ENCODE measurements around the gene AADAC. TPM values are rescaled to one million over a fixed set of nuclear protein-coding genes. Genes with fewer than 3 reads are reported as not detected.
"Not testable (repeated sequence)": the region's sequence is repeated elsewhere in the genome, so short reads cannot be mapped to it uniquely, and the experiment has no call there.

The AADAC gene
- total RNA-seq, 2 donors from 2014 or later = not detected

DNA sequence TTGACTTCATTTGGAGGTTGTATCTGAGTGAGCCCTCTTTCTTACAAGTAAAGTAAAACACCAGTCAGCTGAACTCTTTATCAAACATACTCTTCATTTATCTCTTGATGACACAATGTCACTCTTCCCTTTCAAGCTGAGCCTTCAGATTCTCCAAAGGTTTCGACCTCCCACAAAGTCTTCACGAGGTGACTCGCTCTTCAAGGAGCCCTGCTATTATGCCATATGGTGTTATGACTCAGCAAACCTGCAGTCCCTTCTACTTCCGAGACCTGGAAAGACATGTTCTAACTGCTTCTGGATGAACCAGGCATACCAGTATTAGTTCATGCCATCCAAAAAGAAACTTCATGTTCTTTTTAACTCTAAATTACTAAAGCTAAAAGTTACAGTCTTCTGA, 23.1 kb downstream of the AADAC start:
- ATAC-seq (peak in 1 of 2 donors; percentile 13), DNase-seq (ENCODE audit: low spot score in 2 of 2) (no peak)
- no peaks in the 10 kb centered on the region for H3K9me3 Mint-ChIP-seq
- no peaks in the 10 kb centered on the region for H3K36me3 Mint-ChIP-seq
- H3K27ac Mint-ChIP-seq = no peak overlapping the region

DNA sequence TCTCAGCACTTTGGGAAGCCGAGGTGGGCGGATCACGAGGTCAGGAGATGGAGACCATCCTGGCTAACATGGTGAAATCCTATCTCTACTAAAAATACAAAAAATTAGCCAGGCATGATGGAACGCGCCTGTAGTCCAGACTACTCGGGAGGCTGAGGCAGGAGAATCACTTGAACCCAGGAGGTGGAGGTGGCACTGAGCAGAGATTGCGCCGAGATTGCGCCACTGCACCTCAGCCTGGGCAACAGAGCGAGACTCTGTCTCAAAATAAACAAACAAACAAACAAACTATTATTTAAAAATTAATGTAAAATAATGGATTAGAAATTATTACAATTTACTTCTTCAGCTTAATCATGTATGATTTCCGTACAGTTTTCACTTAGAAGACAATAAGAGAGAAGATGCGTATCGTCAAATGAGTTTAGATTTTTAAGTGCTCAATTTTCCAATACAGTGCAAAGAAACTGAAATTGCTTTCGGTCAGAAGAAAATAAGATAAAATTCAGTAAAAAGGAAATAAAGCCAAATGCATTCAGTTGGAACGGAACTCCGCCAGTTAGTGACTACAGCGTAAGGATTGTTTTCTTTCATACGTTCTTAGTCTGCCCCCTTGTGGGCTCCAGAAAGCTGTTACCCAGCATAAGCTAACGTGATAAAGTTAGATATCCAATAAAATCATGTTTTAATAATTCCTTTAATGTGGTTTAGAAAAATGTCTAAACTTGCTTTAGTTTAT, 24.8 kb downstream of the AADAC start:
- H3K27ac Mint-ChIP-seq = no peak overlapping the region
- peak in 1 of 2 donors; percentile 32 for DNase-seq (ENCODE audit: low spot score in 2 of 2)

DNA sequence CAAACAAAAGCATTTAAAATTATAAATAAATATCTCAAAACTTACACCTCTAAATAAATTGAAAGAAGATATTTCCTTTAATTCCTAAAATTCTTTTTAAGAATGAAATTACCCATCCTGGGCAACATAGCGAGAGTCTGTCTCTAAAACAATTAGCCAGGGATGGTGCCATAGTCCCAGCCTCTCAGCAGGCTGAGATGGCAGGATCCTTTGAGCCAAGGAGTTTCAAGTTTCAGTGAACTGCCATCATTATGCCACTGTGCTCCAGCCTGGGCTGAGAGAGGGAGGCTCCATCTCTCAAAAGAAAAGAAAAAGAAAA, 25.4 kb downstream of the AADAC start:
- no peaks in the 10 kb centered on the region for H3K9me3 Mint-ChIP-seq
- DNase-seq (ENCODE audit: low spot score in 2 of 2) (no peak), ATAC-seq (no peak)
- no peaks in the 10 kb centered on the region for H3K36me3 Mint-ChIP-seq
- no peak overlapping the region for H3K27ac Mint-ChIP-seq

More for the DNA sequence above, 24.8 kb downstream of the AADAC start:
- ATAC-seq = peak; percentile 56 to 76
- Mint-ChIP-seq H3K9me3 (no peaks in the 10 kb centered on the region), H3K36me3 (no peaks in the 10 kb centered on the region)

DNA sequence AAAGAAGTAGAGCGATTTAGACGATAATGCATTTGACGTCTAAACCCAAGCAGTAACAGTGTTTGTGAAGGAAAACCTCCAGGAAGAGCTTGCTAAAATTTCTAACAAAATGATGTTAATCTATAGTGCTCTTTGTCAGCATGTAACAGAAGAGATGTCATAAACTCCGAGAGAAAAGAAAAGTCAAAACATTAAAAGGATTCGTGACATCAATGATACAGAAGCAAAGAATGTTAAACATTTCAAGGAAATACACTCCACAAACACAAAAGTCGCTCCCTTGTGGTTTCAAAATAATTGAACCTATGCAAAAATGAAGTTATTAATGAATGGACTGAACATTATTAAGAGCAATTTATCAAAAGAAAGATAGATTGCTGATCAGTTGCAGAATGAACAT, 27.9 kb downstream of the AADAC start:
- H3K9me3 Mint-ChIP-seq = no peaks in the 10 kb centered on the region
- DNase-seq (ENCODE audit: low spot score in 2 of 2) (no peak), ATAC-seq (no peak)
- H3K36me3 Mint-ChIP-seq = no peaks in the 10 kb centered on the region
- no peak overlapping the region for H3K27ac Mint-ChIP-seq

DNA sequence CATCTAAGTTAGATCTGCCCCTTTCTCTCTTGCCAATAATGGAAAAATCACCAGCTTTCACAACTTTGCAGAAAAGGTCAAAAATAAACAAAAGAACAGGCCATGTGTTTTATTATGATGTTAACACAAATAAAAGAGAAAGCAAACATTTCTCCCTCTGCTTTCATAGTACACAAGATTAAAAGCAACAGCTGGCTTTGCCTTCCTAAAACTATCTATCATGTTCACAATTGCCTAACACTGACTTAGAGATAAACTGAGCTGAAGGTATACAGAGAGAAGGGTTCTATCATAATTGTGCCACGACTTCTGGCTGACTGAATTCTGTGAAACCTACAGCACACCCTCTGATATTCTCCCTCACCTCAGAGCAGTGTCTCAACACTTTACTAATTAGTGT, 29.4 kb downstream of the AADAC start:
- H3K9me3 Mint-ChIP-seq = no peaks in the 10 kb centered on the region
- DNase-seq (ENCODE audit: low spot score in 2 of 2) = no peak

DNA sequence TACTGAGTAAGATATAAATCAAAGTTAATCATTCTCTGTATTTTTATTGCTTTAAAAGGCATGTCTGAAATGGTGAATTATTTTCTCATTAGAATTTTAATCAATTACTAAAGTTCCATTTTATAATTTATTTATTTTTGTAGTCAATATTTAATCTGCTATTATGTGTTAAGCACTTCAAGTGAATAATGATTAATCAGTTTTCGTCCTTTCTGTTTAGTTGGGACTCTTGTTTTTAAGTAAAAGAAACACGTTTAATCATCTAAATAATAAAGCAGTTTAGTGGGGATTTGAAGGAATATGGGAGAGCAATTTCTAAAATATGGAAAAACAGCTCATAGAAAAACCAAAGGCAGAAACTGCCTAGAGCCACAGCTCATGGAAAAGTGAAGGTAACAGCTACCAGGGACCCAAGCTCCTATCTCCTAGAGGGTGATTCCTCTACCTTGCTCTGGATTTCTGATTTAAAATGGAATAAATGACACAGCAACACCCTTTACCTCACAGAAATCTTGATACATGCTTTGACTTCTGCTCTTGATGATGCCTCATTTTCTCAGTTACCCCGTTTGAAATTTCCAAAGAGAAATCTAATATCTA, 31.5 kb downstream of the AADAC start:
- DNase-seq (ENCODE audit: low spot score in 2 of 2) (no peak), ATAC-seq (no peak)
- H3K27ac Mint-ChIP-seq = no peak overlapping the region
- peaks cover 0 to 5% of the 10 kb centered on the region in 2 donors for H3K9me3 Mint-ChIP-seq
- H3K36me3 Mint-ChIP-seq = peaks cover under 1 to 6% of the 10 kb centered on the region in 2 donors

More for the DNA sequence above, 29.4 kb downstream of the AADAC start:
- no peak for ATAC-seq
- H3K27ac Mint-ChIP-seq = no peak overlapping the region
- no peaks in the 10 kb centered on the region for H3K36me3 Mint-ChIP-seq

DNA sequence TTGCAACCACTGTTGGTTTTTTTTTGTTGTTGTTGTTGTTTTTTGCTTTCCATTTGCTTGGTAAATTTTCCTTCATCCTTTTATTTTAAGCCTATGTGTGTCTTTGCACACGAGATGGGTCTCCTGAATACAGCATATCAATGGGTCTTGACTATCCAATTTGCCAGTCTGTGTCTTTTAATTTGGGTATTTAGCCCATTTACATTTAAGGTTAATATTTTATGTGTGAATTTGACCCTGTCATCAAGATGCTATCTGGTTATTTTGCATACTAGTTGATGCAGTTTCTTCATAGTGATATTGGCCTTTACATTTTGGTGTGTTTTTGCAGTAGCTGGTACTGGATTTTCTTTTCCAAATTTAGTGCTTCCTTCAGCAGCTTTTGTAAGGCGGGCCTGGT, 36.1 kb downstream of the AADAC start:
- not testable (repeated sequence) for DNase-seq (ENCODE audit: low spot score in 2 of 2); ATAC-seq; H3K27ac Mint-ChIP-seq
- peaks cover 7 to 17% of the 10 kb centered on the region in 2 donors for H3K9me3 Mint-ChIP-seq
- H3K36me3 Mint-ChIP-seq = peaks cover 12 to 18% of the 10 kb centered on the region in 2 donors

DNA sequence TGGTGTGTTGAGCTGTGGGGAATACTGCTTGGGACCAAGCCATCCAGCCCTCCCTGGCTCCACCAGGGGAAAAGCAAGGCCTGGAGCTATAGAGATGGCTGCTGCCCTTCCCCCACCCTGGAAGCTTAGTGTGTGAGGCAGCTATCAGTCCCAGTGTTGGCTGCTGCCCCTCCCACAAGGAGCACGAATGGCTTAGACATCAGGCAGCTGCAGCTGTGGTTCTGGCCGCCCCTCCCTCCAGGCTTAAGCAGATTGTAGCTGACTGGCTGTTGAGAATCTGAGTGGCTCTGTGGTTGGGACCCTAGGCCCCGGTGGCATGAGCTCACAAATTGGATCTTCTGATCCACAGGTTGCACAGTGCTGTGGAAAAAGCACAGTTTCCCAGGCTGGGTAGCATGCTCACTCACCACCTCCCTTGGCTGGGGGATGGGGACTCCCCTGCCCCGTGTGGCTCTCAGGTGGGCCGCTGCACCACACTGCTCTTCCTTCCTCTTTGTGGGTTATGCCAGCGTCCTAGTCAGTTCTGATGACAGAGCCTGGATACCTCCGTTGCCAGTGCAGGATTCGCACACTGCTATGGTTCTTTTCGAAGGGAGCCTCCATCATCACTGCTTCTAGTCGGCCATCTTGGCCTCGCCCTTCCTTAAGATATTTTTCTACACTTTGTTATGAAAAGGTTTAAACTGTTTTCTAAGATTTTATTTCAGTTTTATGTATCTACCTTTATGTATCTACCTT, 38.3 kb downstream of the AADAC start:
- DNase-seq (ENCODE audit: low spot score in 2 of 2) (no peak), ATAC-seq (no peak)
- no peak overlapping the region for H3K27ac Mint-ChIP-seq
- peaks cover 12 to 18% of the 10 kb centered on the region in 2 donors for H3K36me3 Mint-ChIP-seq
- H3K9me3 Mint-ChIP-seq = peaks cover 7 to 17% of the 10 kb centered on the region in 2 donors

DNA sequence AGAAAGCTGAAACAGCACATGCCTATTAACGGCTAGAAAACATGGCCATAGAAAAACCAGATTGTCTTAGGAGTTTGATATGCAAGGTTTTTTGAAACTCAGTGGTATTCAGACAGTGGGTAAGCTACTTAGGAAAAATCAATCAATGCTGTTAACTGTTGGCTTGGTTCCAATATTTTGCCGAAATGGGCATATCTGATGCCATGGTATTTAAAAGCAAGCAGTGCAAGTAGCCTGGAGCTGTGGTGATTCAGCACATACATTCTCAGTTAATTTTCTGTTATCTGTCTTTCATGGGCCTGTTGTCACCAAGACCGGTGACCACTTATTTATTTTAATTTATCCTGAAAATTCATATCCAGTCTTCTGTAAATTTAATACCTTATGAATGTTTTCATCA, 42.2 kb downstream of the AADAC start:
- H3K27ac Mint-ChIP-seq = no peak overlapping the region
- DNase-seq (ENCODE audit: low spot score in 2 of 2) (no peak), ATAC-seq (no peak)
- peaks cover 4 to 5% of the 10 kb centered on the region in 2 donors for H3K36me3 Mint-ChIP-seq
- H3K9me3 Mint-ChIP-seq = peaks cover under 1 to 5% of the 10 kb centered on the region in 2 donors

DNA sequence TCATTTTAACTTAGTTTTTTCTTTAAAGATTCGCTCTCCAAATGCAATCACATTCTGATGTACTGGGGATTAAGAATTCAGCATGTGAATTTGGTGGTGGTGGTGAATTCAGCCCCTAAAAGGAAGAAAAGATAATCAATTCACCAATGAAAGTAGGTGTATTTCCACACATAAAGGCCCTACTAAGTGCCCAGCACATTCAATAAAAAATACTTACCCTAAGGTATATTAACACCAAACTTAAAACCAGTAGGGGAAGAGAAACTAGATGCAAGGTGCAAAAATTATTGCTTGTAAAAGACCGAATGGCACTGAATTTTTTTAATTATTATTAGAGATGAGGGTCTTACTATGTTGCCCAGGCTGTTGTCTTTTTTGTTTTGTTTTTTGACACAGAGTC, 42.7 kb downstream of the AADAC start:
- Mint-ChIP-seq H3K9me3 (no peaks in the 10 kb centered on the region), H3K27ac (no peak overlapping the region), H3K36me3 (peaks cover 0 to under 1% of the 10 kb centered on the region in 2 donors)
- ATAC-seq (no peak), DNase-seq (ENCODE audit: low spot score in 2 of 2) (no peak)

DNA sequence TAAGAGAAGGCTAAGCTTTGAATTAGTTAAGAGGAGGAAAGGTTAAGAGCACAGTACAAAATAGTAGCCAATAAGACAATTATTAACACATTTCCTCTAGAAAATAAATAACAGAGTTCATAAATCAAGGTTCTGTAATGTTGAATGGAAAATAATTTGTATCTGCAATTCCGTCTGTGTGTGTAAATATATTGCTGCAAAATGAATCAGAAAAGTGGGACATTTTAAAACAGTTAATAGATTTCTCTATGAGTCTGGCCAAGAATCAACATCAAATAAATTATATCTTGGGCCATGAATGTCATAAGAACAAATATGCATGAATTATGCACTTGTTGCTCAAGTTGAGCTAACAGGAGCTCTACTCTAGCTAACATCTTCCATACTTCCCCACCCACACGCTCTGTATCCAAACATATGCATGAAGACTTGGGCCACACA, 45.3 kb downstream of the AADAC start:
- Mint-ChIP-seq H3K27ac (no peak overlapping the region), H3K9me3 (no peaks in the 10 kb centered on the region), H3K36me3 (no peaks in the 10 kb centered on the region)
- ATAC-seq (no peak), DNase-seq (ENCODE audit: low spot score in 2 of 2) (no peak)

DNA sequence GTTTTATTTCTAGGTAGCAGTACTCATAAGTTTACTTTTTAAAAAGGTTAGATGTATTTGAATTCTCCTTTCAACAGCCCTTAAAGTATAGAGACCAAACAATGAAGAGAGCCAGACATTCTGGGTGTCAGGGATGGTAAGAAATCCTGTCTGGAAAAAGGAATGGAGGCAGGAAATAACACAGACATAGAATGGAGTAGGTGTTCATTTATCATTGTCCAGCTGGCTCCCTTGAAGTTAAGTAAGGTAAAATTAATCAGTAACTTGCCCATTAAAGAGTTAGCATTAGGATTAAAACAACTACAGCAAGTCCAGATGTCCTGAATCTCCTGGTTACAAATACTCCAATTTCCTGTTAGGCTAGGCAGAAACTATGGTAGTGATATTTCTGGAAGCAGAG, 46.0 kb downstream of the AADAC start:
- DNase-seq (ENCODE audit: low spot score in 2 of 2) (no peak), ATAC-seq (no peak)
- H3K9me3 Mint-ChIP-seq = no peaks in the 10 kb centered on the region
- no peak overlapping the region for H3K27ac Mint-ChIP-seq
- no peaks in the 10 kb centered on the region for H3K36me3 Mint-ChIP-seq

DNA sequence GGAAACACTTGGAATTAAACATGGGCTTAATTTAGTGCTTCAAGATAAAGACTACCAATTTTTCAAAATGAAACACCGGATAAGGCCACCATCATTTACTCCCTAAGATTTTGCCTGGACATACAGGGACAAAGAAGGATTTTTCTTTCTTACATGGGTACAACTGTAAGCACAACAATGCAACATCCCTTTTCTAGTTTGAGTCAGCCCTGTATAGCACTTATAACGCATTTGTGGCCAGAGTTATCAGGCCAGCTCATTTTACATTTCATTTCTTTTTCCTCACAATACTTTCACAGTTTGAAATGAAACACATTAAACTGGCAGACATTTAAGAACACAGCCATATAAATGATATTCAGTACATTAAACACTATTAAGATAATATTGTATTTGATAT, 49.7 kb downstream of the AADAC start:
- Mint-ChIP-seq H3K9me3 (no peaks in the 10 kb centered on the region), H3K36me3 (no peaks in the 10 kb centered on the region), H3K27ac (no peak overlapping the region)
- no peak for ATAC-seq
- DNase-seq (ENCODE audit: low spot score in 2 of 2) = no peak

DNA sequence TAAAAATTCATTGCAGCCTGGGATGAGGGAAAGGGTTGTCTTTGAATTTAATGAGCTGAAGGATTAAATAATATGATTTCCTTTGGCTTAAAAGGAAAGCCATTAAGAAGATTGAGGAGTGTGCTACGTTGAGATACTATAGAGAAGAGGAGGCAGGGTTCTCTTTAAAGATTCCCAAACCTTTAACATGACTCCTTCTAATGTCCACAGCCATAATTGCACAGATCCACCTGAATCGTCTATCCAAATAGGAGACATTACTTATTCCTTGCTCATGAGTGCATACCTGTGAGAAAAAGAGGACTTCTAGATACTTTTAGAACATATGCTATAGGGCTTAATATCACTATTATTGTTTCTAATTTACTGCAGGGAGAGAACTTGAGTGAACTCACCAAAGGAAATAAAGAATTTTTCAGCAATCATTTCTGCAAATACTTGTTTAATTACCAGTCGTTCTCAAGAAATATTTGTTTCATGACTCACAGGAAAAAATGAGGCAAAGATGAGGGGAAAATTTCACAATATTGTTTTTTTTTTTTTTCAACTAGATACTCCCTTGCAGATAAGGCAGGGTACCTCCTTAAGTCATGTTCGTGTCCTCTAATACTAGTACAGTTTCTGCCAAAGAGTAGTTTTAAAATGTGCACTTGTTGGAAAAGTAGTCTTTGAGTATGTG, 50.6 kb downstream of the AADAC start:
- DNase-seq (ENCODE audit: low spot score in 2 of 2) (no peak), ATAC-seq (no peak)
- no peaks in the 10 kb centered on the region for H3K9me3 Mint-ChIP-seq
- no peak overlapping the region for H3K27ac Mint-ChIP-seq
- H3K36me3 Mint-ChIP-seq = no peaks in the 10 kb centered on the region

DNA sequence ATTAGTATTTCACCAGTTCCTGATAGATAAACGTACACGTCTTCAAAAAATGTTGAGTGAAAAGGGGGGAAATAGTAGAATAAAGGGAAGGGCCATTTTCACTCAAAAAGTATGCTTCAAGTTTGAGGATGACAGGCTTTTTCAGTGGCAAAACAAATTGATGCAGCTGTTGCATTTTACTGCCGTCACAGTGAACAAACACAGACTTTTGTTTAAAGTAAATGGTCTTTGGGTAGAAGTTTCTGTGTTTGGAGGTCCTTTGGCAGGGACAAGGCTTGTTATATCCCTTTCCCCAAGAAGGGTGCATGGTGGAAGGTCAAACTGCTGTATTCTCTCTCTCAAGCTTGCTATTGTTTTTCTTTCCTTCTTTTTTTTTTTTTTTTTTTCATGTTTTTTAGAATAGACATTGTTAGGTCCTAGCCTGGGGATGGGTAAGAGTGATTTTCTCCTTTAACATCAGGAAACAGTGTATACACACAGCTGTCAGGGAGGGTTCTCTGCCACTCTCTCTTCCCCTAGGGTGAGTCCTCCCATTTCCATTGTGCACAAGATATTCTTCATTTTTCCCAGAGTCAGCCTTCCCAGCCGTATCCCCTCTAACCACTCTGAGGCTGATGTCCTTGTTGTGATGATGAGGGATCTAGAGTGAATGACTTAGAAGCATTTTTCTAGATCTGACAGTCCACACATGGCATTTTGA, 52.9 kb downstream of the AADAC start:
- ATAC-seq (no peak), DNase-seq (ENCODE audit: low spot score in 2 of 2) (no peak)
- no peaks in the 10 kb centered on the region for H3K9me3 Mint-ChIP-seq
- H3K36me3 Mint-ChIP-seq = no peaks in the 10 kb centered on the region
- H3K27ac Mint-ChIP-seq = no peak overlapping the region

DNA sequence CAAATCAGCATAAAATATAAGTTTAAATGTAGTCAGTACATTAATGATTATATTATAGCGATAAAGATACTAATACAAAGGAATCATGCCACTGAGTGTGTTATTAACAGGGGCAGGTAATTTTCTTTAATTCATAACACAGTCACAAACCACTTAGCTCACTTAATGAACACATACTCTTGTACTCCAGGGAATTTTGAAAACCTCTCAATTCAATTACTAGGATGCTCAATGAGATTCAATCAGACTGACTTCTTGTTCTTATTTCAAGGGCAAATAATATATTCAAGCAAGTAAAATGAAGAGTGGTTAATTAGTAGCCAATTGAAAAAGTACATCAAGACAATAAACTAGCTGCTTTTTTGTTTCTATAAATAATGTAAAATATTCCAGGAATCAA, 53.8 kb downstream of the AADAC start:
- Mint-ChIP-seq H3K27ac (no peak overlapping the region), H3K36me3 (no peaks in the 10 kb centered on the region), H3K9me3 (no peaks in the 10 kb centered on the region)
- DNase-seq (ENCODE audit: low spot score in 2 of 2) = no peak
- ATAC-seq = no peak

All from activated naive CD4-positive, alpha-beta T cell treated with anti-CD3 and anti-CD28 coated beads, Interleukin-2, amount 50 U/mL, for 72 hours (primary cell).